RWPE1 (cell line): Measurements from ENCODE around the gene C1QL3.

Source experiments
- CTCF ChIA-PET: fragments of 350-600 bp; sonication (Branson Sonifier 250); formaldehyde crosslinking; extraction: SDS; loops from one replicate; lab custom pipeline; 2021; lab: Yijun Ruan, JAX
- POLR2A ChIA-PET: fragments of 400-600 bp; formaldehyde crosslinking; extraction: SDS; loops from one replicate; lab custom pipeline; 2020; ENCODE audit warnings: antibody characterized with exemption; ENCODE audit not compliant: low non-redundant PET; lab: Yijun Ruan, JAX
- DNase-seq: peaks from one replicate; pipeline ENCODE4 v3.0.0; 2012; ENCODE audit warnings: low spot score
- H3K27ac ChIP-seq: fragments of 450-650 bp; 2 replicates; pipeline ENCODE4 v1.5.1; 2017
- TF ChIP-seq, protein P1 (sequence below): fragments of 450-650 bp; conservative IDR thresholded peaks from 2 replicates; pipeline ENCODE4 v1.5.1; 2017; ENCODE audit warnings: low read depth, mild to moderate bottlenecking

The C1QL3 gene

DNA sequence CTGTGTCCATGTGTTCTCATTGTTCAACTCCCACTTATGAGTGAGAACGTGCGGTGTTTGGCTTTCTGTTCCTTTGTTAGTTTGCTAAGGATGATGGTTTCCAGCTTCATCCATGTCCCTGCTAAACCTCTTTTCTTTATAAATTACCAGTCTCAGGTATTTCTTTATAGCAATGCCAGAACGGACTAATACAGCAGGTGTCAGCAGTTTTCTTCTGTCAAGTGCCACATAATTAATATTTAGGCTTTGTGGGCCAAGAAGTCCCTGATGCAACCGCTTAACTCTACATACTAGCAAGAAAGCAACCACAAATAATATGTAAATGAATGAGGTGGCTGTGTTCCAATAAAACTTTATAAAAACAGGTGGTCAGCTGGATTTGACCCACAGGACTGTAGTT is 26.3 kb upstream of the C1QL3 start:
- ChIA-PET CTCF (no interaction called here), POLR2A (no interaction called here)
- H3K27ac ChIP-seq, result no peak overlapping the region
- DNase-seq, result no peak
- TF ChIP-seq, protein P1, sequence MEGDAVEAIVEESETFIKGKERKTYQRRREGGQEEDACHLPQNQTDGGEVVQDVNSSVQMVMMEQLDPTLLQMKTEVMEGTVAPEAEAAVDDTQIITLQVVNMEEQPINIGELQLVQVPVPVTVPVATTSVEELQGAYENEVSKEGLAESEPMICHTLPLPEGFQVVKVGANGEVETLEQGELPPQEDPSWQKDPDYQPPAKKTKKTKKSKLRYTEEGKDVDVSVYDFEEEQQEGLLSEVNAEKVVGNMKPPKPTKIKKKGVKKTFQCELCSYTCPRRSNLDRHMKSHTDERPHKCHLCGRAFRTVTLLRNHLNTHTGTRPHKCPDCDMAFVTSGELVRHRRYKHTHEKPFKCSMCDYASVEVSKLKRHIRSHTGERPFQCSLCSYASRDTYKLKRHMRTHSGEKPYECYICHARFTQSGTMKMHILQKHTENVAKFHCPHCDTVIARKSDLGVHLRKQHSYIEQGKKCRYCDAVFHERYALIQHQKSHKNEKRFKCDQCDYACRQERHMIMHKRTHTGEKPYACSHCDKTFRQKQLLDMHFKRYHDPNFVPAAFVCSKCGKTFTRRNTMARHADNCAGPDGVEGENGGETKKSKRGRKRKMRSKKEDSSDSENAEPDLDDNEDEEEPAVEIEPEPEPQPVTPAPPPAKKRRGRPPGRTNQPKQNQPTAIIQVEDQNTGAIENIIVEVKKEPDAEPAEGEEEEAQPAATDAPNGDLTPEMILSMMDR, result no peak

DNA sequence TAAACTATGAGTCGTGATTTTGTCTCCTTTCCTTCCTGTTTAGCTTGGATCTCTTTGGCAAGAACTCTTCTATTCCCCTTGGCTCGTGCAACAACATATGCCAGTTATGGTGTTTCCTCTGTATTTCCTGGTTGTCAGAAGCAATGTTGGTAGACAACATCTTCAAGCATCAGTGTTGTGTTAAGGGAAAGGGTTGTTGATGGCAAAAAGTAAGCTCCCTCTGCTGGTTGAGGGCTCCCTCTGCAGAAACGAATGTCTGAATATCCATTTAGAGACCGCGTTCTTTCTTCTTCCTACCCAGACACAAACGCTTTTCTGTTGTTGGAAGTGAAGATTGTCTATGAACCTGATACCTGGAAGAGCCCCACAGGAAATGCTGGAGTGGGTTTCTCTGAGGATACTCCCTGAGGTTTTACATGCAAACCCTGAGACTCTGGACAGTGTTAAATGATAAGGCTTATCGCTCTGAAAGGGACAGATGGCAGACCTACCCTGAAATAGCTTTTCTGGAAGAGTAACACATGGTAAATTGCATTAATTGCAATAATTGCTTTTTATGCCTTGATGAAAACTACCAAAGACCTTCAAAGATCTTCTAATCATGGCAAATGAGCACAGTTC is 23.5 kb upstream of the C1QL3 start:
- DNase-seq, result peak; percentile 29
- TF ChIP-seq, protein P1, result peak; percentile 43
- ChIA-PET POLR2A (no interaction called here), CTCF (interaction anchor here (0.5 to 1.4 kb wide), 6 partner anchors 9 to 816 kb away, joined by 3 to 8 read pairs (median 4); partner anchors contain the start of gene C1QL3)
- H3K27ac ChIP-seq, result no peak overlapping the region

DNA sequence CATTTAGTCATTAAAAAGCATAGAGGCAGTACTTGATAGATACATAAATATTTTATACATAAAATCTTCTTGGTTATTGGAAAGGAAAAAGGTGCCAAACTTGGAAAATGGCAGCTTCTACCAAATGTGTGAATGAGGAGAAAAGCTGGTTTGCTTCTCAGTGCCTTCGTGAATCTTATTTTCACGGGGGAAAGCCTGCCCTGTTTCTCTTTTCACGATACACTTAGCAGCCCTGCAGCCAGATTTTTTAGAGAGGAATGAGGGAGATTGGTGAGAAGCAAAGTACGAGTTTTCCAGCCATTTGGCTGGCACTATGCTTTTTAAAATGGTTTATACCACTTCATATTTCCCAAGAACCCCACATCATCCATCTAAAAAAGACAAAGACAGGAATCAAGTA is 22.9 kb upstream of the C1QL3 start:
- no peak overlapping the region for H3K27ac ChIP-seq
- ChIA-PET CTCF (interaction anchor here (0.6 to 1.4 kb wide), 4 partner anchors 8 to 633 kb away, joined by 3 to 4 read pairs (median 4); no protein-coding TSS in a partner anchor), POLR2A (no interaction called here)
- DNase-seq, result no peak
- TF ChIP-seq, protein P1, result no peak

DNA sequence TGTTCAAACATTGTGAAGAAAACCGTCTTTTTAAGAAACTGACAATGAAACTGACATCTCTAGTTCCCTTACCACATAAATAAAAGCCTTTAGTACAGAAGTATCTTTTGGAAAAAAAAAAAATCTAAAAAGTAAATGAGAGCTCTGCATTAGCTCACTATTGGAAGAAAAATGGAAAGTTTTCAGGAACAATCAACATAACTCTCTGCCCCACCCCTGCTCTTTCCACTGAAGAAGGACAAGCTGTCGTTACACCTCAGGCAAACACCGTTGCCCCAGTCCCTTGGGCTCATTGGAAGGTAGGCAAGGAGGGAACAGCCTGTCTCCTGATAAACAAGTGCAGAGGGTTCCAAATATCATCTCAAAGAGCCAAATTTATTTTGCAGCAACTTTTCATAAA is 22.4 kb upstream of the C1QL3 start:
- CTCF ChIA-PET, result interaction anchor here (0.6 to 1.4 kb wide), 2 partner anchors 20 to 229 kb away, joined by 3 to 4 read pairs; no protein-coding TSS in a partner anchor
- H3K27ac ChIP-seq, result no peak overlapping the region
- no peak for DNase-seq
- TF ChIP-seq, protein P1, result no peak
- POLR2A ChIA-PET, result no interaction called here

DNA sequence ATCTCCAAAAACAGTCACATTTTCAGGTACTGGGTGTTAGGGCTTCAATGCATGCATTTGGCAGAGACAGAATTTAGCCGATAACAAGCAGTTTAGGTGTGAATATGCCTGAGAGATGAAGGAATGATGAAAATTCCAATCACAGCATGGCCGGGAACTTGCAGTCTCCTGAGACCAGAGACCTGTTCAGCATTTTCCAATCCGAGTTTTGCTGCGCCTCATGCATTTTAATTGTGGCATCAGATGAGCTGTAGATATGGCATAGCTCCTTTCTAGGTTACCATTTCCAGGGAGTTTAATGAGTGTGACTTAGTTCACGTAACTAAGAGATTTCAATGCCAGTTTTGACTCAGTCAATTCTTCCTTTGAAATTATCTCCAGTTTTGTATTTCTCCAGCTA is 14.5 kb upstream of the C1QL3 start:
- DNase-seq, result no peak
- POLR2A ChIA-PET, result no interaction called here
- TF ChIP-seq, protein P1, result no peak
- CTCF ChIA-PET, result interaction anchor here (1.6 kb wide), 1 partner anchor 9 kb away, joined by 4 read pairs; no protein-coding TSS in a partner anchor
- no peak overlapping the region for H3K27ac ChIP-seq

DNA sequence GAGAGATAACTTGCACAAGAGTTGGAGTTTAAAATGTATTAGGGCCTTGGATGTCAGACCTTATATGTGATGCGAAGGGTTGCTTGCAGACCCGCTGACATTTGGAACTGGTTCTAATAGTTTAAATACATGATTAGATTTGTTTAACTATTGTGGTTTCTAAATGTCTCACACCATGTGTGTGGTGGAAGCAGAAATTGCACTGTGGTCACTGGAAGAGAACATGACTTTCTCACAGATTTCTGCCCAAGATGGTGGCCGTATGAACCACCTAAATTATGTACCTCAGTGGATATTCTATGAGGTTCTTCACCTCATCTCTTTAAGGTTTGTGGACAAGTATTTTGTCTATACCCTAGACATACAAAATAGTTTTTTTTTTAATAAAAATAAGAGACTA is 8.2 kb upstream of the C1QL3 start:
- TF ChIP-seq, protein P1, result no peak
- H3K27ac ChIP-seq, result no peak overlapping the region
- POLR2A ChIA-PET, result no interaction called here
- no peak for DNase-seq
- CTCF ChIA-PET, result interaction anchor here (0.7 kb wide), 1 partner anchor 265 kb away, joined by 3 read pairs; no protein-coding TSS in a partner anchor
